Psoas muscle (tissue), 8 donors: ENCODE data around the gene FMNL2. TPM values are rescaled to one million over a fixed set of nuclear protein-coding genes. Genes with fewer than 3 reads are reported as not detected.

Experiments
- ATAC-seq, 4 donors: fragments of 200-7000 bp; cut with Tn5 transposase; one replicate each; pipeline ENCODE4 v1.9.1; 2020; ENCODE audit warnings: moderate library complexity in 3 of 4, mild to moderate bottlenecking in 2 of 4
- DNase-seq, 2 donors: peaks; one replicate each; pipeline ENCODE4 v3.0.0-alpha.2; 2020
- H3K27ac ChIP-seq: fragments of 200-600 bp; one replicate; pipeline ENCODE4 v1.8.0; 2022
- H3K27me3 ChIP-seq, 3 donors: fragments of 200-600 bp in 1 of 3; one replicate each; pipeline versions ENCODE4 v1.6.1 to v1.8.0; 2013 to 2022; ENCODE audit warnings: low read length in 2 of 3, mild to moderate bottlenecking in 2 of 3, moderate library complexity in 1 of 3; ENCODE audit not compliant: insufficient read depth in 3 of 3
- H3K36me3 ChIP-seq, 2 donors: fragments of 200-600 bp in 1 of 2; one replicate each; pipeline versions ENCODE4 v1.6.1 to v1.8.0; 2013 to 2022; ENCODE audit warnings: low read depth in 1 of 2, mild to moderate bottlenecking in 1 of 2, moderate library complexity in 1 of 2; ENCODE audit not compliant: insufficient read depth in 1 of 2
- H3K4me1 ChIP-seq: fragments of 200-600 bp; one replicate; pipeline ENCODE4 v1.8.0; 2022
- H3K4me3 ChIP-seq: fragments of 200-600 bp; one replicate; pipeline ENCODE4 v1.8.0; 2022; ENCODE audit warnings: mild to moderate bottlenecking
- H3K9me3 ChIP-seq: fragments of 200-600 bp; one replicate; pipeline ENCODE4 v1.8.0; 2022
- CTCF ChIP-seq: fragments of 200-600 bp; IDR thresholded peaks from one replicate; pipeline ENCODE4 v1.8.0; 2022; ENCODE audit warnings: antibody characterized with exemption
- WGBS, 3 donors: extraction: QIAGEN DNeasy Blood & Tissue Kit; methylation state at CpG; one replicate each; pipeline versions ENCODE4 v1.1.6 to v1.1.7; 2013; 5-methylcytosine and 5-hydroxymethylcytosine counted together
- intact Hi-C, 2 donors: fragments of 100-400 bp; cut with DNase I; formaldehyde crosslinking; loops; one replicate each; pipeline versions ENCODE4 v1.11.0 to v1.14.2; 2022
- polyA plus RNA-seq, 3 donors: library from polyadenylated mRNA; stranded (reverse); fragments of 200-250 nt; gene quantifications; one replicate each; pipeline ENCODE4 v1.2.3, GENCODE V29; 2013
- total RNA-seq, 4 donors: library from RNA; stranded (reverse); fragmentation: NEBNext Ultra II Directional in 2 of 4; extraction: Animal tissue kit (Norgen Biotek cat#: 25700) in 2 of 4; gene quantifications; one replicate each; pipeline versions ENCODE4 v1.2.1 to v1.2.4, GENCODE V29; 2021 to 2023
- donor health status: healthy with polysubstance abuse.
- donor health status: DM: no; HTN: no; CAD: no; lungs with moderate emphysema.
- donor health status: Bipolar disorder and iron deficiency.
- donor health status: healthy.
- donor health status: DM: yes; HTN: yes; CAD: no.
- donor health status: DM: no; HTN: no; CAD: no.
- donor health status: DM: no; HTN: no; CAD: no.
- donor health status: DM: yes; HTN: yes; CAD: no.

The FMNL2 gene
- total and polyA plus RNA-seq, 7 donors, result 6.6 to 18.2 (median 11.0) TPM

GRCh38 chr2:152573168-152573567 is 238.2 kb downstream of the FMNL2 start:
- peak overlapping the region; percentile 83 for H3K27ac ChIP-seq
- H3K27me3 ChIP-seq, result no peaks in the 10 kb centered on the region
- intact Hi-C loops, result no loop called here
- TF ChIP-seq CTCF, result no peak
- ATAC-seq (peak; percentile 85 to 88 (median 87)), DNase-seq (no peak)
- H3K9me3 ChIP-seq, result no peaks in the 10 kb centered on the region
- no peak overlapping the region for H3K4me3 ChIP-seq
- WGBS, 3 donors, result 40 to 63% (median 45%) methylated on average over 4 of the region's 4 CpGs
- H3K4me1 ChIP-seq, result peaks cover 36% of the 10 kb centered on the region
- H3K36me3 ChIP-seq, result no peaks in the 10 kb centered on the region

- DNase-seq (no peak), ATAC-seq (no peak)
- intact Hi-C loops, result no loop called here
- no peak for TF ChIP-seq CTCF
- peaks cover 12% of the 10 kb centered on the region for H3K4me1 ChIP-seq
- no peak overlapping the region for H3K4me3 ChIP-seq
- peaks cover 0 to 12% of the 10 kb centered on the region in 2 donors for H3K36me3 ChIP-seq
- no peaks in the 10 kb centered on the region for H3K27me3 ChIP-seq
- no peaks in the 10 kb centered on the region for H3K9me3 ChIP-seq
- 18 to 35% (median 33%) methylated on average over 1 of the region's 1 CpG for WGBS, 3 donors
- H3K27ac ChIP-seq, result no peak overlapping the region
Measured at GRCh38 chr2:152577579-152577978, 242.6 kb downstream of the FMNL2 start.

- Histone ChIP-seq H3K4me1 (peaks cover 5% of the 10 kb centered on the region), H3K9me3 (no peaks in the 10 kb centered on the region), H3K27me3 (no peaks in the 10 kb centered on the region), H3K36me3 (peaks cover 0 to 12% of the 10 kb centered on the region in 2 donors), H3K27ac (no peak overlapping the region), H3K4me3 (no peak overlapping the region)
- WGBS, 3 donors, result 70 to 90% (median 85%) methylated on average over 4 of the region's 4 CpGs
- no peak for TF ChIP-seq CTCF
- intact Hi-C loops, result no loop called here
- DNase-seq (no peak), ATAC-seq (no peak)
Measured at GRCh38 chr2:152578573-152578972, 243.6 kb downstream of the FMNL2 start.

- no peak for ATAC-seq
- TF ChIP-seq CTCF, result no peak
- H3K4me1 ChIP-seq, result peaks cover 9% of the 10 kb centered on the region
- no peak for DNase-seq
- H3K36me3 ChIP-seq, result peaks cover 0 to 12% of the 10 kb centered on the region in 2 donors
- intact Hi-C loops, result no loop called here
- no peak overlapping the region for H3K4me3 ChIP-seq
- H3K27ac ChIP-seq, result no peak overlapping the region
- WGBS, 3 donors, result 67 to 86% (median 75%) methylated on average over 3 of the region's 3 CpGs
- no peaks in the 10 kb centered on the region for H3K9me3 ChIP-seq
- H3K27me3 ChIP-seq, result no peaks in the 10 kb centered on the region
Measured at GRCh38 chr2:152580714-152581113, 245.7 kb downstream of the FMNL2 start.

GRCh38 chr2:152581360-152581759 is 246.4 kb downstream of the FMNL2 start:
- no peak overlapping the region for H3K4me3 ChIP-seq
- H3K27me3 ChIP-seq, result no peaks in the 10 kb centered on the region
- H3K27ac ChIP-seq, result no peak overlapping the region
- no peak for ATAC-seq
- 57 to 79% (median 59%) methylated on average over 11 of the region's 11 CpGs for WGBS, 3 donors
- no peaks in the 10 kb centered on the region for H3K9me3 ChIP-seq
- no peak for TF ChIP-seq CTCF
- intact Hi-C loops, result no loop called here
- H3K4me1 ChIP-seq, result peaks cover 15% of the 10 kb centered on the region
- DNase-seq, result no peak
- H3K36me3 ChIP-seq, result peaks cover 0 to 12% of the 10 kb centered on the region in 2 donors
